Kidney epithelial cell (primary cell): Measurements from ENCODE around the gene NFS1. TPM values are rescaled to one million over a fixed set of nuclear protein-coding genes. Genes with fewer than 3 reads are reported as not detected.

Experiments
- total RNA-seq: library from RNA; depleted of rRNA; stranded (reverse); fragments of >200 nt; gene quantifications from 2 replicates; pipeline ENCODE4 v1.2.3, GENCODE V29; 2015

The NFS1 gene
- total RNA-seq, 1 donor from 2014 or later, result 30.8 TPM

Other genes with a start within 250 kb of the NFS1 start
- 43.7 and 65.3 TPM in 2 replicates for gene CEP250, start 243.8 kb downstream of the NFS1 start, total RNA-seq
- gene C20orf173, start 169.7 kb downstream of the NFS1 start, total RNA-seq, result not detected in 2 replicates
- gene ERGIC3, start 157.3 kb downstream of the NFS1 start, total RNA-seq, result 215 and 229 TPM in 2 replicates
- 2.6 and 7.9 TPM in 2 replicates for gene SPAG4, start 83.5 kb downstream of the NFS1 start, total RNA-seq
- gene CPNE1, start 34.5 kb downstream of the NFS1 start, total RNA-seq, result 109 and 158 TPM in 2 replicates
- 35.7 and 43.2 TPM in 2 replicates for gene RBM12, start 34.5 kb downstream of the NFS1 start, total RNA-seq
- gene ROMO1, start 53 bp upstream of the NFS1 start, total RNA-seq, result 372 and 719 TPM in 2 replicates
- 204 and 224 TPM in 2 replicates for gene RBM39, start 42.9 kb upstream of the NFS1 start, total RNA-seq
- gene PHF20, start 72.7 kb upstream of the NFS1 start, total RNA-seq, result 34.5 and 39.0 TPM in 2 replicates